Measurements from ENCODE around the gene STAC. TPM values are rescaled to one million over a fixed set of nuclear protein-coding genes. Genes with fewer than 3 reads are reported as not detected.

Gene STAC
- total and polyA plus RNA-seq, 12 donors = 1.3 to 12.0 (median 3.4) TPM

- H3K27me3 ChIP-seq = no peaks in the 10 kb centered on the region
- peaks cover 0 to 4% (median 0%) of the 10 kb centered on the region in 3 donors for H3K9me3 ChIP-seq (replicated peaks in 1 of 3)
- H3K4me1 ChIP-seq (replicated peaks in 1 of 2) = no peaks in the 10 kb centered on the region
- no peaks in the 10 kb centered on the region for H3K36me3 ChIP-seq (replicated peaks in 1 of 2)
- intact Hi-C loops (cut with DNase I) = no loop called here
- TF ChIP-seq POLR2A (IDR thresholded peaks at IDR 0.05) (no peak), CTCF (IDR thresholded peaks at IDR 0.05) (no peak)
- no peak overlapping the region for H3K4me3 ChIP-seq
- no peak for DNase-seq
- no peak overlapping the region for H3K27ac ChIP-seq
- WGBS, 4 donors = 85 to 90% (median 89%) methylated on average over 4 of the region's 4 CpGs
Observed at GRCh38 chr3:36538136-36538749, 157.9 kb downstream of the STAC start.

GRCh38 chr3:36540888-36541518, 160.7 kb downstream of the STAC start:
- intact Hi-C loops (cut with DNase I) = loop anchor here in 1 of 2 donors (10.0 kb wide), 1 partner anchor 276 kb away; no protein-coding TSS in a partner anchor
- H3K27me3 ChIP-seq = no peaks in the 10 kb centered on the region
- H3K27ac ChIP-seq = no peak overlapping the region
- TF ChIP-seq CTCF (IDR thresholded peaks at IDR 0.05) = peak; percentile 73 to 88 (median 78)
- TF ChIP-seq POLR2A (IDR thresholded peaks at IDR 0.05) = no peak
- no peak overlapping the region for H3K4me3 ChIP-seq
- WGBS, 4 donors = 34 to 51% (median 39%) methylated on average over 3 of the region's 3 CpGs
- H3K9me3 ChIP-seq (replicated peaks in 1 of 3) = peaks cover 0 to 4% (median 0%) of the 10 kb centered on the region in 3 donors
- no peaks in the 10 kb centered on the region for H3K36me3 ChIP-seq (replicated peaks in 1 of 2)
- no peaks in the 10 kb centered on the region for H3K4me1 ChIP-seq (replicated peaks in 1 of 2)
- DNase-seq = peak in 6 of 7 donors; percentile 27 to 59 (median 34)

- DNase-seq = no peak
- intact Hi-C loops (cut with DNase I) = loop anchor here in 1 of 2 donors (10.0 kb wide), 1 partner anchor 277 kb away; no protein-coding TSS in a partner anchor
- Histone ChIP-seq H3K4me1 (replicated peaks in 1 of 2) (no peaks in the 10 kb centered on the region), H3K4me3 (no peak overlapping the region), H3K27me3 (no peaks in the 10 kb centered on the region), H3K36me3 (replicated peaks in 1 of 2) (no peaks in the 10 kb centered on the region), H3K27ac (no peak overlapping the region), H3K9me3 (replicated peaks in 1 of 3) (peaks cover 0 to 4% (median 0%) of the 10 kb centered on the region in 3 donors)
- no peak for TF ChIP-seq POLR2A (IDR thresholded peaks at IDR 0.05)
- no peak for TF ChIP-seq CTCF (IDR thresholded peaks at IDR 0.05)
- 36 to 75% (median 61%) methylated on average over 2 of the region's 2 CpGs for WGBS, 4 donors
Observed at GRCh38 chr3:36542186-36542585, 161.9 kb downstream of the STAC start.

GRCh38 chr3:36543276-36543997, 163.1 kb downstream of the STAC start:
- TF ChIP-seq CTCF (IDR thresholded peaks at IDR 0.05) (no peak), POLR2A (IDR thresholded peaks at IDR 0.05) (no peak)
- Histone ChIP-seq H3K4me3 (no peak overlapping the region), H3K27ac (no peak overlapping the region), H3K27me3 (no peaks in the 10 kb centered on the region), H3K36me3 (replicated peaks in 1 of 2) (no peaks in the 10 kb centered on the region), H3K9me3 (replicated peaks in 1 of 3) (no peaks in the 10 kb centered on the region), H3K4me1 (replicated peaks in 1 of 2) (no peaks in the 10 kb centered on the region)
- DNase-seq = no peak
- 71 to 83% (median 82%) methylated on average over 5 of the region's 5 CpGs for WGBS, 4 donors
- intact Hi-C loops (cut with DNase I) = loop anchor here in 1 of 2 donors (10.0 kb wide), 1 partner anchor 279 kb away; no protein-coding TSS in a partner anchor
